Osteoblast (primary cell): Measurements from ENCODE around the gene TAF3. TPM values are rescaled to one million over a fixed set of nuclear protein-coding genes. Genes with fewer than 3 reads are reported as not detected.
A peak's percentile ranks its signal among the peaks of the same experiment; 100 is the strongest.

Source experiments
- DNase-seq: peaks from one replicate; pipeline ENCODE4 v3.0.0; 2011; ENCODE audit warnings: low spot score, mixed read lengths; ENCODE audit not compliant: insufficient read length; ENCODE audit errors: missing footprints
- H2AFZ ChIP-seq: 2 replicates; pipeline ENCODE4 v1.6.0; 2011; ENCODE audit warnings: mild to moderate bottlenecking, low read length
- H3K27ac ChIP-seq: 2 replicates; pipeline ENCODE4 v1.5.1; 2011; ENCODE audit warnings: mild to moderate bottlenecking, low read depth, low read length, moderate library complexity
- H3K27me3 ChIP-seq: 2 replicates; pipeline ENCODE4 v1.6.0; 2012; ENCODE audit warnings: mild to moderate bottlenecking, control low read depth, inconsistent platforms, low read length, moderate library complexity; ENCODE audit not compliant: insufficient read depth
- H3K36me3 ChIP-seq: 2 replicates; pipeline ENCODE4 v1.5.1; 2011; ENCODE audit warnings: mild to moderate bottlenecking, low read length, control low read depth, moderate library complexity; ENCODE audit not compliant: insufficient read depth
- H3K4me1 ChIP-seq: 2 replicates; pipeline ENCODE4 v1.5.1; 2011; ENCODE audit warnings: mild to moderate bottlenecking, low read length, control low read depth, moderate library complexity; ENCODE audit not compliant: insufficient read depth
- H3K4me2 ChIP-seq: 2 replicates; pipeline ENCODE4 v1.6.0; 2011; ENCODE audit warnings: mild to moderate bottlenecking, low read length; ENCODE audit not compliant: insufficient read depth
- H3K4me3 ChIP-seq: fragments of 200-600 bp; sonication (generic); 3 replicates; pipeline ENCODE4 v1.5.1; 2012; ENCODE audit warnings: mild to moderate bottlenecking, low read length, inconsistent platforms; ENCODE audit not compliant: insufficient read depth
- H3K79me2 ChIP-seq: 2 replicates; pipeline ENCODE4 v1.6.0; 2012; ENCODE audit warnings: mild to moderate bottlenecking, low read length, control low read depth, inconsistent platforms; ENCODE audit not compliant: insufficient read depth
- H3K9me3 ChIP-seq: 2 replicates; pipeline ENCODE4 v1.5.1; 2011; ENCODE audit warnings: low read depth, low read length, control low read depth
- H4K20me1 ChIP-seq: 2 replicates; pipeline ENCODE4 v1.6.0; 2012; ENCODE audit warnings: mild to moderate bottlenecking, low read length, control low read depth; ENCODE audit not compliant: insufficient read depth
- total RNA-seq: library from RNA; depleted of rRNA; stranded (reverse); fragments of >200 nt; gene quantifications from 2 replicates; pipeline ENCODE4 v1.2.3, GENCODE V29; 2012
- TF ChIP-seq, protein P1 (sequence below): IDR thresholded peaks from 2 replicates; pipeline ENCODE4 v1.5.1; 2011; ENCODE audit warnings: mild to moderate bottlenecking, low read depth, low read length, moderate library complexity; ENCODE audit errors: extremely low read depth

Gene TAF3
- total RNA-seq, 1 donor, result 2.2 TPM

DNA sequence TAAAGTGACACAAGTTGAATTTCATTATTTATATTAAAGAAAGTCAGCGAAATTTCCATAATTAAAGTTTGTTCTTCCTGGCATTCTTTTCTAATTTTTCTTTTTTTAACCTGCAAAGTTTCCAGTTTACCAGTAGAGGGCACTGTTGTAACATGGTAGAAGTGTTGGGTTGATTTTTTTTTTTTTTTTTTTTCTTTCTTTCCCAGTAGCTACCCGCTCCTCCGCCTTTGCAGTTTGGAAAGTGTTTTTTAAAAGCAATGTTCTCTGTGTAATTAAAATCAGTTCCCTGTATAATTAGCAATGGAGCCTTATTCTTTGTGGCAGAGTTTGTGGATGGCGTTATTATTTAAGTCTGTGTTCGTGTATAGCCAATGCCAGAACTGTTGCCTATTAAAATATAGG is 53.7 kb downstream of the TAF3 start:
- TF ChIP-seq, protein P1, sequence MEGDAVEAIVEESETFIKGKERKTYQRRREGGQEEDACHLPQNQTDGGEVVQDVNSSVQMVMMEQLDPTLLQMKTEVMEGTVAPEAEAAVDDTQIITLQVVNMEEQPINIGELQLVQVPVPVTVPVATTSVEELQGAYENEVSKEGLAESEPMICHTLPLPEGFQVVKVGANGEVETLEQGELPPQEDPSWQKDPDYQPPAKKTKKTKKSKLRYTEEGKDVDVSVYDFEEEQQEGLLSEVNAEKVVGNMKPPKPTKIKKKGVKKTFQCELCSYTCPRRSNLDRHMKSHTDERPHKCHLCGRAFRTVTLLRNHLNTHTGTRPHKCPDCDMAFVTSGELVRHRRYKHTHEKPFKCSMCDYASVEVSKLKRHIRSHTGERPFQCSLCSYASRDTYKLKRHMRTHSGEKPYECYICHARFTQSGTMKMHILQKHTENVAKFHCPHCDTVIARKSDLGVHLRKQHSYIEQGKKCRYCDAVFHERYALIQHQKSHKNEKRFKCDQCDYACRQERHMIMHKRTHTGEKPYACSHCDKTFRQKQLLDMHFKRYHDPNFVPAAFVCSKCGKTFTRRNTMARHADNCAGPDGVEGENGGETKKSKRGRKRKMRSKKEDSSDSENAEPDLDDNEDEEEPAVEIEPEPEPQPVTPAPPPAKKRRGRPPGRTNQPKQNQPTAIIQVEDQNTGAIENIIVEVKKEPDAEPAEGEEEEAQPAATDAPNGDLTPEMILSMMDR, result peak; percentile 75
- DNase-seq, result no peak
- peaks cover 12% of the 10 kb centered on the region for H4K20me1 ChIP-seq

GRCh38 chr10:7874864-7875263 is 56.6 kb downstream of the TAF3 start:
- no peak overlapping the region for H2AFZ ChIP-seq
- no peaks in the 10 kb centered on the region for H3K4me1 ChIP-seq
- H3K79me2 ChIP-seq, result no peaks in the 10 kb centered on the region
- H3K27ac ChIP-seq, result no peak overlapping the region
- H3K4me3 ChIP-seq, result no peak overlapping the region
- no peaks in the 10 kb centered on the region for H3K36me3 ChIP-seq
- TF ChIP-seq, protein P1, result no peak
- H3K4me2 ChIP-seq, result no peak overlapping the region
- no peak for DNase-seq
- no peaks in the 10 kb centered on the region for H3K27me3 ChIP-seq
- H3K9me3 ChIP-seq, result no peaks in the 10 kb centered on the region
- H4K20me1 ChIP-seq, result peaks cover 9% of the 10 kb centered on the region

More for the DNA sequence above, 53.7 kb downstream of the TAF3 start:
- peak overlapping the region; percentile 65 for H2AFZ ChIP-seq
- H3K27me3 ChIP-seq, result no peaks in the 10 kb centered on the region
- H3K9me3 ChIP-seq, result no peaks in the 10 kb centered on the region
- no peaks in the 10 kb centered on the region for H3K36me3 ChIP-seq
- peaks cover 3% of the 10 kb centered on the region for H3K79me2 ChIP-seq
- H3K4me3 ChIP-seq, result peak overlapping the region; percentile 69
- no peaks in the 10 kb centered on the region for H3K4me1 ChIP-seq
- H3K4me2 ChIP-seq, result peak overlapping the region; percentile 92
- peak overlapping the region; percentile 12 for H3K27ac ChIP-seq

GRCh38 chr10:7876541-7877127 is 58.3 kb downstream of the TAF3 start:
- Histone ChIP-seq H3K4me3 (no peak overlapping the region), H3K27ac (no peak overlapping the region), H3K79me2 (no peaks in the 10 kb centered on the region), H2AFZ (no peak overlapping the region), H3K4me1 (no peaks in the 10 kb centered on the region), H3K27me3 (no peaks in the 10 kb centered on the region), H3K9me3 (no peaks in the 10 kb centered on the region), H3K4me2 (no peak overlapping the region), H3K36me3 (no peaks in the 10 kb centered on the region), H4K20me1 (peaks cover 9% of the 10 kb centered on the region)
- TF ChIP-seq, protein P1, result no peak
- DNase-seq, result no peak

DNA sequence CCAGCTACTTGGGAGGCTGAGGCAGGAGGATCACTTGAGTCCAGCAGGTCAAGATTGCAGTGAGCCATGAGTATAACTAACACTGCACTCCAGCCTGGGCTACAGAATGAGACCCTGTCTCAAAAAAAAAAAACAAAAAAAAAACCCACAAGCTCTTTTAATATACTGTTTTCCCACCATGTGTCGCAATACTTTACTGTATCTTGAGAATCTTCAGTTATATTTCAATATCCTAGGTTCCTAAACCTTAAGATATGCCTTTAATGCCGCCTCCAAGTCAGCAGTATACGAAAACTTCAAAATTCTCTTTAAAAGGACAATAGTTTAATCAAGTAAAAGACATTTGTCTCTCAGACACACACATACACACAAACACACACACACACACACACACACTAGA is 62.8 kb downstream of the TAF3 start:
- no peak overlapping the region for H3K4me3 ChIP-seq
- H3K27ac ChIP-seq, result no peak overlapping the region
- DNase-seq, result no peak
- peaks cover 2% of the 10 kb centered on the region for H4K20me1 ChIP-seq
- no peaks in the 10 kb centered on the region for H3K9me3 ChIP-seq
- H3K4me1 ChIP-seq, result no peaks in the 10 kb centered on the region
- no peak overlapping the region for H2AFZ ChIP-seq
- no peaks in the 10 kb centered on the region for H3K27me3 ChIP-seq
- H3K36me3 ChIP-seq, result no peaks in the 10 kb centered on the region
- no peaks in the 10 kb centered on the region for H3K79me2 ChIP-seq
- H3K4me2 ChIP-seq, result no peak overlapping the region
- TF ChIP-seq, protein P1, result no peak
